Testis (tissue), 3 donors: Measurements from ENCODE around the gene DCAKD. TPM values are rescaled to one million over a fixed set of nuclear protein-coding genes. Genes with fewer than 3 reads are reported as not detected.

Source experiments
- DNase-seq: peaks from one replicate; pipeline ENCODE4 v3.0.0-alpha.2; 2019
- H3K27ac ChIP-seq, 2 donors: fragments of 200-600 bp; sonication (generic); one replicate each; pipeline ENCODE4 v1.5.1; 2019
- H3K27me3 ChIP-seq: fragments of 200-600 bp; sonication (generic); one replicate; pipeline ENCODE4 v1.5.1; 2019
- H3K36me3 ChIP-seq: fragments of 200-600 bp; sonication (generic); one replicate; pipeline ENCODE4 v1.5.1; 2017; ENCODE audit warnings: low read depth; ENCODE audit errors: missing control alignments
- H3K4me1 ChIP-seq: fragments of 200-600 bp; sonication (generic); one replicate; pipeline ENCODE4 v1.5.1; 2019
- H3K4me3 ChIP-seq, 2 donors: fragments of 200-600 bp; sonication (generic); one replicate each; pipeline ENCODE4 v1.5.1; 2017 to 2019
- H3K9me3 ChIP-seq: fragments of 200-600 bp; sonication (generic); one replicate; pipeline ENCODE4 v1.5.1; 2017
- POLR2A ChIP-seq: fragments of 450-650 bp; IDR thresholded peaks from one replicate; pipeline ENCODE4 v1.6.1; 2017; ENCODE audit warnings: antibody characterized with exemption, mild to moderate bottlenecking, moderate library complexity
- WGBS, 2 donors: methylation state at CpG; one replicate each; pipeline ENCODE4 v1.1.5; 2018; 5-methylcytosine and 5-hydroxymethylcytosine counted together
- intact Hi-C: fragments of 100-400 bp; cut with DNase I; formaldehyde crosslinking; loops from one replicate; pipeline ENCODE4 v1.15.1; 2023; ENCODE audit warnings: low total_unique reads
- polyA plus RNA-seq: library from polyadenylated mRNA; stranded (reverse); fragments of 350-450 nt; fragmentation: Illumina TruSeq; extraction: RNeasy Lipid Tissue Mini Kit (QIAGEN cat#74804); gene quantifications from one replicate; pipeline ENCODE4 v1.2.3, GENCODE V29; 2014; ENCODE audit warnings: low read depth, low replicate concordance; ENCODE audit not compliant: insufficient read depth
- total RNA-seq, 2 donors: library from RNA; depleted of rRNA; stranded (reverse); fragments of >200 nt; gene quantifications; one replicate each; pipeline ENCODE4 v1.2.3, GENCODE V29; 2016
- TF ChIP-seq, protein P1 (sequence below), 3 experiments: fragments of 450-650 bp in 2 of 3; fragments of 200-600 bp in 1 of 3; sonication (generic) in 1 of 3; IDR thresholded peaks; one replicate each; pipeline ENCODE4 v1.5.1; 2016 to 2019; ENCODE audit warnings: antibody characterized with exemption in 3 of 3, mild to moderate bottlenecking in 2 of 3, moderate library complexity in 1 of 3

The DCAKD gene
- total and polyA plus RNA-seq, 3 donors from 2014 or later = 33.2 to 72.5 (median 63.1) TPM

DNA sequence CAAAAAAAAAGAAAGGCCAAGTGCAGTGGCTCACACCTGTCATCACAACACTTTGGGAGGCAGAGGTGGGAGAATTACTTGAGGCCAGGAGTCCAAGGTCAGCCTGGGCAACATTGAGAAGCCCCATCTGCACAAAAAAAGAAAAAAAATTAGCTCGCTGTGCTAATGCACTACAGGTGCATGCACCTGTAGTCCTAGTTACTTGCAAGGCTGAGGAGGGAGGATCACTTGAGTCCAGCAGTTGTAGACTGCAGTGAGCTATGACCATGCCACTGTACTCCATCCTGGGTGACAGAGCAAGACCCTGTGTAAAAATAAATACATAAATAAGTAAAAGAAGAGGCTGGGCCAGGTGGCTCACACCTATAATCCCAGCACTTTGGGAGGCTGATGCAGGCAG lies 39.7 kb downstream of the DCAKD start:
- 79 to 94% methylated on average over 1 of the region's 1 CpG for WGBS, 2 donors
- intact Hi-C loops = loop anchor here (10.0 kb wide), 1 partner anchor 237 kb away; no protein-coding TSS in a partner anchor

DNA sequence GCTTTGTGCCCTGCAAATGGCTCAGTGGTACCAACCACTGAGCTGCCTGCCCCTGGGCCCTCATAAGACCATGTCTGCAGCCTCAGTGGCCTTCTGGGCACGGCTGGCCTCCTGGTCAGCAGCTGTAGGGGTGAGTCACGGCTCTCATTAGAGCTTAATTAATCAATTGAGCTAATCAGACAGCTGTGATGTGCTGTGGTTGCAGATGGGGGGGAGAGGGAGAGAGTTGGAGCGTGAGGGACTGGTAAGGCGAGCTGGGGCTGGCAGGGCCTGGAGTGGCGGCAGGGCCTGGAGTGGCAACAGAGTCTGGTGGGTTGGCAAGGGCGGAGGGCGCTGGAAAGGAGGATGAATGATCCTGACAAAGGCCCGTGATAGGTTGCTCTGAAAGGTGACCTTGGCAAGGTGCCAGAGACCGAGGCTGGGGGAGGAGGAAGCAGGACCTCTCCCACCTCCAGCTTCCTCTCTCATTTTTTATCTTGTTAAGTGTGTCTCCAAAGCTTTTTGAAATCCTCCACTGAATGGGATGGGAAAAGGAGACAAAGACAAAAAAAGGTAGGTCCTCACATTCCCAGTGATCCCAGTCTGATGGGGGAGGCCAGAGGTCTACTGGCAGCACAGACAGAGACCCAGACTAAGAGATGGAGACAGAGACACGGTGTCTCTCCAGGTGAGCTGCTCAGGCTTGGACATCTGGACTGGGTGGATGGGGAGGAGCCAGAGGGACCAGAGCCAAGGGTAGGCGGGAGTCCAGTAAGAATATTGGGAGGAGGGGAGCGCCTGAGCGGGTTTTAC lies 41.6 kb downstream of the DCAKD start:
- Histone ChIP-seq H3K4me1 (peaks cover 7% of the 10 kb centered on the region), H3K27me3 (no peaks in the 10 kb centered on the region), H3K9me3 (no peaks in the 10 kb centered on the region), H3K36me3 (no peaks in the 10 kb centered on the region), H3K4me3 (no peak overlapping the region), H3K27ac (no peak overlapping the region)
- TF ChIP-seq, protein P1, sequence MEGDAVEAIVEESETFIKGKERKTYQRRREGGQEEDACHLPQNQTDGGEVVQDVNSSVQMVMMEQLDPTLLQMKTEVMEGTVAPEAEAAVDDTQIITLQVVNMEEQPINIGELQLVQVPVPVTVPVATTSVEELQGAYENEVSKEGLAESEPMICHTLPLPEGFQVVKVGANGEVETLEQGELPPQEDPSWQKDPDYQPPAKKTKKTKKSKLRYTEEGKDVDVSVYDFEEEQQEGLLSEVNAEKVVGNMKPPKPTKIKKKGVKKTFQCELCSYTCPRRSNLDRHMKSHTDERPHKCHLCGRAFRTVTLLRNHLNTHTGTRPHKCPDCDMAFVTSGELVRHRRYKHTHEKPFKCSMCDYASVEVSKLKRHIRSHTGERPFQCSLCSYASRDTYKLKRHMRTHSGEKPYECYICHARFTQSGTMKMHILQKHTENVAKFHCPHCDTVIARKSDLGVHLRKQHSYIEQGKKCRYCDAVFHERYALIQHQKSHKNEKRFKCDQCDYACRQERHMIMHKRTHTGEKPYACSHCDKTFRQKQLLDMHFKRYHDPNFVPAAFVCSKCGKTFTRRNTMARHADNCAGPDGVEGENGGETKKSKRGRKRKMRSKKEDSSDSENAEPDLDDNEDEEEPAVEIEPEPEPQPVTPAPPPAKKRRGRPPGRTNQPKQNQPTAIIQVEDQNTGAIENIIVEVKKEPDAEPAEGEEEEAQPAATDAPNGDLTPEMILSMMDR (IDR thresholded peaks at IDR 0.05) = no peak
- 73 to 77% methylated on average over 13 of the region's 13 CpGs for WGBS, 2 donors
- DNase-seq = no peak
- intact Hi-C loops = loop anchor here (10.0 kb wide), 1 partner anchor 235 kb away; no protein-coding TSS in a partner anchor

More for the DNA sequence above, 39.7 kb downstream of the DCAKD start:
- Histone ChIP-seq H3K27ac (no peak overlapping the region), H3K36me3 (no peaks in the 10 kb centered on the region), H3K4me1 (peaks cover 7% of the 10 kb centered on the region), H3K4me3 (no peak overlapping the region), H3K27me3 (no peaks in the 10 kb centered on the region), H3K9me3 (no peaks in the 10 kb centered on the region)
- DNase-seq = no peak
- TF ChIP-seq POLR2A = no peak
- TF ChIP-seq, protein P1 (IDR thresholded peaks at IDR 0.05) = no peak

DNA sequence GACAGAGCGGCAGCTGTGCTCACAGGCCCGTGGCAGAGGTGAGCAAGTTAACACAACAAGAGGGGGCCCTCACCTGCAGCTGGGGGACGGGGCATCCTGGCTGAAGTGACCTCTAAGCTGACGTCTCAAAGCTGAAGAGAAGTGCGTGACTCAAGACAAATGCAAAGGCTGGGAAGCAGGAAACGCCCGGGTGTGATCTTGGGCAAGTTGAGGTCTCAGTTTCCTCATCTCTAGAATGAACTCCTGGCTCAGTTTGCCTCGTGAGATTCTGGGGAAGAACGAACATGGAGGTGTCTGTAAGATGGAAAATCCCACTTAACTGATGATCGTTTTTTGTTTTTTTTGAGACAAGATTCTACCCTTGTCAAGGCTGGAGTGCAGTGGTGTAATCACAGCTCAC lies 43.2 kb downstream of the DCAKD start:
- TF ChIP-seq POLR2A = no peak
- TF ChIP-seq, protein P1 (IDR thresholded peaks at IDR 0.05) = no peak
- H3K27me3 ChIP-seq = no peaks in the 10 kb centered on the region
- H3K9me3 ChIP-seq = no peaks in the 10 kb centered on the region
- no peak overlapping the region for H3K27ac ChIP-seq
- peaks cover 7% of the 10 kb centered on the region for H3K4me1 ChIP-seq
- WGBS, 2 donors = 86 to 88% methylated on average over 10 of the region's 10 CpGs
- H3K36me3 ChIP-seq = no peaks in the 10 kb centered on the region
- intact Hi-C loops = no loop called here
- DNase-seq = no peak
- no peak overlapping the region for H3K4me3 ChIP-seq

DNA sequence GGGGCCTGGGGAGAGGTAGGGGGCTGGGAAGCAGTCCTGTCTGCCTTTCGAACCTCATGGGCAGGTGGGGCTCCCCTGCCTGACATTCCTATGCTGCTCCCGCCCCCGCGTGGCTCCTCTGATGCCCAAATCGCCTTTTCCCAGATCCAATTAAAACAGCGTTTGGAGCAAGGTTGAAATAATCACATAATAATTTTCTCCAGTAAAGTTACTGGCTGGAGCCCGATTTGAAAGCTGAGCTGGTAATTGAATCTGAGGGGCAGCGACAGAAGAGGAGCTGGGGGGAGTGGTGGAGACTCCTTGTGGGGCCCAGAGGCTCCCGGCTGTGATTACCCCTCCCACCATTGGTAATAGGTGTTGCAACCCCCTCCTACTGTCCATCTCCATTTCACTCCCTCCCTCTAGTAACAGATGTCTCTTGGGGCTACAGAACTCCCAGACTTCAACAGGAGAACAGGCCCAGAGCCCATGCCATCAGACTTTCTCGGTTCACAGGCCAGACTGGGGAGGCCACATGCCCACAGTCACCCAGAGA lies 44.4 kb downstream of the DCAKD start:
- WGBS, 2 donors = 38 to 44% methylated on average over 10 of the region's 10 CpGs
- no peak for TF ChIP-seq POLR2A
- TF ChIP-seq, protein P1 (IDR thresholded peaks at IDR 0.05) = no peak
- no peaks in the 10 kb centered on the region for H3K36me3 ChIP-seq
- no peak for DNase-seq
- no peak overlapping the region for H3K4me3 ChIP-seq
- H3K27me3 ChIP-seq = no peaks in the 10 kb centered on the region
- H3K4me1 ChIP-seq = no peaks in the 10 kb centered on the region
- no peak overlapping the region for H3K27ac ChIP-seq
- intact Hi-C loops = no loop called here
- no peaks in the 10 kb centered on the region for H3K9me3 ChIP-seq
